Gastrocnemius medialis (tissue), 4 donors: ENCODE results near the gene RYR1. TPM values are rescaled to one million over a fixed set of nuclear protein-coding genes. Genes with fewer than 3 reads are reported as not detected.
"Not testable (repeated sequence)": the region's sequence is repeated elsewhere in the genome, so short reads cannot be mapped to it uniquely, and the experiment has no call there.

Source experiments
- ATAC-seq, 2 donors: fragments of 150-250 bp; one replicate each; pipeline ENCODE4 v1.9.1; 2016
- DNase-seq, 2 donors: peaks; one replicate each; pipeline ENCODE4 v3.0.0-alpha.2; 2019
- H3K27ac ChIP-seq, 4 donors: fragments of 200-600 bp; sonication (generic); 1 replicate in 1 of 4; 2 replicates in 3 of 4; pipeline ENCODE4 v1.5.1; 2016 to 2018; ENCODE audit warnings: mild to moderate bottlenecking in 2 of 4, moderate library complexity in 1 of 4
- H3K27me3 ChIP-seq, 3 donors: fragments of 200-600 bp; sonication (generic) in 2 of 3; 1 replicate in 1 of 3; 2 replicates in 2 of 3; pipeline versions ENCODE4 v1.5.1 to v1.6.0; 2016 to 2019; ENCODE audit warnings: mild to moderate bottlenecking in 1 of 3, moderate library complexity in 1 of 3
- H3K36me3 ChIP-seq, 2 donors: fragments of 200-600 bp; sonication (generic) in 1 of 2; one replicate each; pipeline ENCODE4 v1.5.1; 2017 to 2018
- H3K4me1 ChIP-seq, 2 donors: fragments of 200-600 bp; sonication (generic) in 1 of 2; one replicate each; pipeline ENCODE4 v1.5.1; 2016 to 2017; ENCODE audit warnings: mild to moderate bottlenecking in 2 of 2
- H3K4me3 ChIP-seq, 4 donors: fragments of 200-600 bp; sonication (generic) in 3 of 4; 1 replicate in 1 of 4; 2 replicates in 3 of 4; pipeline ENCODE4 v1.5.1; 2016 to 2019; ENCODE audit warnings: mild to moderate bottlenecking in 2 of 4
- H3K9me3 ChIP-seq, 3 donors: fragments of 200-600 bp; sonication (generic) in 2 of 3; 1 replicate in 1 of 3; 2 replicates in 2 of 3; pipeline ENCODE4 v1.5.1; 2016 to 2019
- POLR2A ChIP-seq, 2 donors: fragments of 450-650 bp; IDR thresholded peaks; one replicate each; pipeline ENCODE4 v1.6.1; 2017; ENCODE audit warnings: antibody characterized with exemption in 2 of 2, mild to moderate bottlenecking in 2 of 2, moderate library complexity in 2 of 2
- in situ Hi-C, 4 donors: fragments of 200-750 bp; cut with MboI; loops; one replicate each; pipeline versions ENCODE4 v1.15.0 to v1.8.0; 2017; ENCODE audit warnings: low sequenced_read_pairs in 4 of 4
- intact Hi-C: fragments of 100-400 bp; cut with DNase I; formaldehyde crosslinking; loops from one replicate; pipeline ENCODE4 v1.15.1; 2023; ENCODE audit warnings: low total_unique reads
- total RNA-seq, 4 donors: library from RNA; depleted of rRNA; stranded (reverse); fragments of >200 nt; gene quantifications; one replicate each; pipeline versions ENCODE4 v1.1.0 to v1.2.3, GENCODE V29; 2016
- TF ChIP-seq, protein P1 (sequence below), 5 experiments: fragments of 450-650 bp in 3 of 5; fragments of 200-600 bp in 2 of 5; sonication (generic) in 2 of 5; IDR thresholded peaks in 4 of 5; conservative IDR thresholded peaks in 1 of 5; 1 replicate in 4 of 5; 2 replicates in 1 of 5; pipeline ENCODE4 v1.5.1; 2016 to 2019; ENCODE audit warnings: antibody characterized with exemption in 5 of 5, mild to moderate bottlenecking in 3 of 5, moderate library complexity in 3 of 5

RYR1 gene
- total RNA-seq, 4 donors from 2014 or later, result 607 to 831 (median 724) TPM

GRCh38 chr19:38551450-38551813 is 117.9 kb downstream of the RYR1 start:
- DNase-seq (no peak), ATAC-seq (no peak)
- intact Hi-C loops (no loop called here), in situ Hi-C loops (no loop called here)
- no peaks in the 10 kb centered on the region for H3K27me3 ChIP-seq
- H3K27ac ChIP-seq, result peak overlapping the region in 1 of 4 donors; percentile 1
- H3K4me3 ChIP-seq, result no peak overlapping the region
- peaks cover 0 to 76% of the 10 kb centered on the region in 2 donors for H3K36me3 ChIP-seq
- H3K9me3 ChIP-seq, result no peaks in the 10 kb centered on the region
- no peaks in the 10 kb centered on the region for H3K4me1 ChIP-seq
- TF ChIP-seq, protein P1, sequence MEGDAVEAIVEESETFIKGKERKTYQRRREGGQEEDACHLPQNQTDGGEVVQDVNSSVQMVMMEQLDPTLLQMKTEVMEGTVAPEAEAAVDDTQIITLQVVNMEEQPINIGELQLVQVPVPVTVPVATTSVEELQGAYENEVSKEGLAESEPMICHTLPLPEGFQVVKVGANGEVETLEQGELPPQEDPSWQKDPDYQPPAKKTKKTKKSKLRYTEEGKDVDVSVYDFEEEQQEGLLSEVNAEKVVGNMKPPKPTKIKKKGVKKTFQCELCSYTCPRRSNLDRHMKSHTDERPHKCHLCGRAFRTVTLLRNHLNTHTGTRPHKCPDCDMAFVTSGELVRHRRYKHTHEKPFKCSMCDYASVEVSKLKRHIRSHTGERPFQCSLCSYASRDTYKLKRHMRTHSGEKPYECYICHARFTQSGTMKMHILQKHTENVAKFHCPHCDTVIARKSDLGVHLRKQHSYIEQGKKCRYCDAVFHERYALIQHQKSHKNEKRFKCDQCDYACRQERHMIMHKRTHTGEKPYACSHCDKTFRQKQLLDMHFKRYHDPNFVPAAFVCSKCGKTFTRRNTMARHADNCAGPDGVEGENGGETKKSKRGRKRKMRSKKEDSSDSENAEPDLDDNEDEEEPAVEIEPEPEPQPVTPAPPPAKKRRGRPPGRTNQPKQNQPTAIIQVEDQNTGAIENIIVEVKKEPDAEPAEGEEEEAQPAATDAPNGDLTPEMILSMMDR (IDR thresholded peaks at IDR 0.05 in 4 of 5, conservative IDR thresholded peaks at IDR 0.05 in 1 of 5), result no peak
- TF ChIP-seq POLR2A (IDR thresholded peaks at IDR 0.05), result no peak

DNA sequence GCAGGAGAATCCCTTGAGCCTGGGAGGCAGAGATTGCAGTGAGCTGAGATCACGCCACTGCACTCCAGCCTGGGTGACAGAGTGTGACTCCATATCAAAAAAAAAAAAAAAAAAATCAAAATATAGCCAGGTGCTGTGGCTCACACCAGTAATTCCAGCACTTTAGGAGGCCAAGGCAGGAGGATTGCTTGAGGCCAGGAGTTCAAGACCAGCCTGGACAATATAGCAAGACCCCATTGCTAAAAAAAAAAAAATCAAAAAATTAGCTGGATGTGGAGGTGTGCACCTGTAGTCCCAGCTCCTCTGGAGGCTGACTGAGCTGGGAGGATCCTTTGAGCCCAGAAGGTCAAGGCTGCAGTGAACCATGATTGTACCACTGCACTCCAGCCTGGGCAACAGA is 119.7 kb downstream of the RYR1 start:
- intact Hi-C loops, in situ Hi-C loops, H3K9me3 ChIP-seq, ATAC-seq, H3K27ac ChIP-seq, H3K27me3 ChIP-seq, H3K4me3 ChIP-seq, H3K4me1 ChIP-seq, DNase-seq: not testable (repeated sequence)
- H3K36me3 ChIP-seq, result peaks cover 0 to 88% of the 10 kb centered on the region in 2 donors

- Histone ChIP-seq H3K4me3 (no peak overlapping the region), H3K9me3 (no peaks in the 10 kb centered on the region), H3K27ac (no peak overlapping the region), H3K36me3 (peaks cover 0 to 86% of the 10 kb centered on the region in 2 donors), H3K4me1 (no peaks in the 10 kb centered on the region), H3K27me3 (no peaks in the 10 kb centered on the region)
- DNase-seq, result no peak
- in situ Hi-C loops, result no loop called here
- ATAC-seq, result no peak
- TF ChIP-seq, protein P1 (IDR thresholded peaks at IDR 0.05 in 4 of 5, conservative IDR thresholded peaks at IDR 0.05 in 1 of 5), result no peak
- intact Hi-C loops, result no loop called here
Observed at GRCh38 chr19:38554676-38555141, 121.2 kb downstream of the RYR1 start.

DNA sequence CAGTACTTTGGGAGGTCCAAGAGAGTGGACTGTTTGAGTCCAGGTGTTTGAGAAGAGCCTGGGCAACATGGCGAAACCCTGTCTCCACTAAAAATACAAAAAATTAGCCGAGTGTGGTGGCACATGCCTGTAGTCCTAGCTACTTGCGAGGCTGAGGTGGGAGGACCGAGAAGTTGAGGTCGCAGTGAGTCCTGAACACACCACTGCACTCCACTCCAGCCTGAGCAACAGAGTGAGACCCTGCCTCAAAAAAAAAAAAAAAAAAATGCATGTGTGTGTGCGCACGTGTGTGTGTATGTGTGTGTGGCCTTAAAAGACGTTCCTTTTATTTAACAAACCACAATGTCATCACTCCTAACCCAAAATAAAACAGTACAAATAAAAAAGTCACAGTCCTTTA is 121.7 kb downstream of the RYR1 start:
- no peaks in the 10 kb centered on the region for H3K4me1 ChIP-seq

GRCh38 chr19:38556521-38557174 is 123.2 kb downstream of the RYR1 start:
- Histone ChIP-seq H3K27me3 (no peaks in the 10 kb centered on the region), H3K27ac (peak overlapping the region in 2 of 4 donors; percentile 37 to 40), H3K4me1 (no peaks in the 10 kb centered on the region), H3K9me3 (no peaks in the 10 kb centered on the region), H3K4me3 (no peak overlapping the region), H3K36me3 (peaks cover 0 to 82% of the 10 kb centered on the region in 2 donors)
- no peak for DNase-seq
- intact Hi-C loops (no loop called here), in situ Hi-C loops (no loop called here)
- ATAC-seq, result no peak
- no peak for TF ChIP-seq POLR2A (IDR thresholded peaks at IDR 0.05)
- TF ChIP-seq, protein P1 (IDR thresholded peaks at IDR 0.05 in 4 of 5, conservative IDR thresholded peaks at IDR 0.05 in 1 of 5), result no peak

More for the DNA sequence above, 121.7 kb downstream of the RYR1 start:
- H3K27me3 ChIP-seq, result no peaks in the 10 kb centered on the region
- in situ Hi-C loops, result no loop called here
- no peak overlapping the region for H3K27ac ChIP-seq
- no peak for TF ChIP-seq POLR2A (IDR thresholded peaks at IDR 0.05)
- TF ChIP-seq, protein P1 (IDR thresholded peaks at IDR 0.05 in 4 of 5, conservative IDR thresholded peaks at IDR 0.05 in 1 of 5), result no peak
- DNase-seq, result no peak
- intact Hi-C loops, result no loop called here
- no peak for ATAC-seq
- H3K4me3 ChIP-seq, result no peak overlapping the region
- no peaks in the 10 kb centered on the region for H3K9me3 ChIP-seq
- peaks cover 0 to 86% of the 10 kb centered on the region in 2 donors for H3K36me3 ChIP-seq
